B cell (primary cell): ENCODE data around the gene CYP3A5.

Experiments used
- EZH2 ChIP-seq: IDR thresholded peaks from 2 replicates; pipeline ENCODE4 v1.6.1; 2012; ENCODE audit warnings: borderline replicate concordance, low read depth, mild to moderate bottlenecking, moderate library complexity, low read length; ENCODE audit not compliant: insufficient read depth, poor library complexity, severe bottlenecking
- TF ChIP-seq, protein P1 (sequence below): fragments of 200-600 bp; IDR thresholded peaks from one replicate; pipeline ENCODE4 v1.8.0; 2022; ENCODE audit warnings: antibody characterized with exemption, mild to moderate bottlenecking

GRCh38 chr7:99639267-99639666 lies 40.5 kb downstream of the CYP3A5 start:
- TF ChIP-seq EZH2: no peak
- TF ChIP-seq, protein P1, sequence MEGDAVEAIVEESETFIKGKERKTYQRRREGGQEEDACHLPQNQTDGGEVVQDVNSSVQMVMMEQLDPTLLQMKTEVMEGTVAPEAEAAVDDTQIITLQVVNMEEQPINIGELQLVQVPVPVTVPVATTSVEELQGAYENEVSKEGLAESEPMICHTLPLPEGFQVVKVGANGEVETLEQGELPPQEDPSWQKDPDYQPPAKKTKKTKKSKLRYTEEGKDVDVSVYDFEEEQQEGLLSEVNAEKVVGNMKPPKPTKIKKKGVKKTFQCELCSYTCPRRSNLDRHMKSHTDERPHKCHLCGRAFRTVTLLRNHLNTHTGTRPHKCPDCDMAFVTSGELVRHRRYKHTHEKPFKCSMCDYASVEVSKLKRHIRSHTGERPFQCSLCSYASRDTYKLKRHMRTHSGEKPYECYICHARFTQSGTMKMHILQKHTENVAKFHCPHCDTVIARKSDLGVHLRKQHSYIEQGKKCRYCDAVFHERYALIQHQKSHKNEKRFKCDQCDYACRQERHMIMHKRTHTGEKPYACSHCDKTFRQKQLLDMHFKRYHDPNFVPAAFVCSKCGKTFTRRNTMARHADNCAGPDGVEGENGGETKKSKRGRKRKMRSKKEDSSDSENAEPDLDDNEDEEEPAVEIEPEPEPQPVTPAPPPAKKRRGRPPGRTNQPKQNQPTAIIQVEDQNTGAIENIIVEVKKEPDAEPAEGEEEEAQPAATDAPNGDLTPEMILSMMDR: no peak
